GM12878 (cell line): Measurements from ENCODE around the gene BCR. TPM values are rescaled to one million over a fixed set of nuclear protein-coding genes. Genes with fewer than 3 reads are reported as not detected.

ENCODE experiments used
- ASH2L ChIP-seq: fragments of 300-600, 200-600 bp; sonication (generic); IDR thresholded peaks from 2 replicates; pipeline ENCODE4 v1.6.1; 2017; ENCODE audit warnings: low read depth, mild to moderate bottlenecking, borderline replicate concordance
- EED ChIP-seq: sonication (generic); IDR thresholded peaks from 2 replicates; pipeline ENCODE4 v1.6.1; 2016; ENCODE audit warnings: antibody characterized with exemption, low read depth
- IKZF1 ChIP-seq: fragments of 450-650 bp; conservative IDR thresholded peaks from 2 replicates; pipeline ENCODE4 v1.6.1; 2017; ENCODE audit warnings: antibody characterized with exemption, mild to moderate bottlenecking
- NR2C2 ChIP-seq: IDR thresholded peaks from 2 replicates; pipeline ENCODE4 v1.6.1; 2011; ENCODE audit warnings: borderline replicate concordance, low read depth; ENCODE audit not compliant: control insufficient read depth, insufficient read length
- POLR2AphosphoS2 ChIP-seq: IDR thresholded peaks from 2 replicates; pipeline ENCODE4 v1.6.1; 2011; ENCODE audit warnings: low read depth, mild to moderate bottlenecking, low read length, improper control_type of control experiment, moderate library complexity
- RAD21 ChIP-seq: IDR thresholded peaks from 2 replicates; pipeline ENCODE4 v1.6.1; 2011; ENCODE audit warnings: mild to moderate bottlenecking, low read depth, low read length, moderate library complexity; ENCODE audit not compliant: insufficient read depth
- RB1 ChIP-seq: fragments of 450-650 bp; formaldehyde crosslinking; IDR thresholded peaks from 2 replicates; pipeline ENCODE4 v1.6.1; 2017; ENCODE audit warnings: mild to moderate bottlenecking, borderline replicate concordance
- SREBF2 ChIP-seq: IDR thresholded peaks from 2 replicates; pipeline ENCODE4 v1.6.1; 2012; ENCODE audit warnings: mild to moderate bottlenecking, low read length
- WRNIP1 ChIP-seq: IDR thresholded peaks from 2 replicates; pipeline ENCODE4 v1.6.1; 2011; ENCODE audit warnings: low read depth, low read length, improper control_type of control experiment, borderline replicate concordance
- ZNF592 ChIP-seq: fragments of 450-650 bp; IDR thresholded peaks from 2 replicates; pipeline ENCODE4 v1.6.1; 2017; ENCODE audit warnings: mild to moderate bottlenecking, moderate library complexity
- polyA plus RNA-seq, 11 experiments: library from polyadenylated mRNA; depleted of rRNA in 4 of 11; unstranded in 6 of 11; stranded (reverse) in 5 of 11; fragments of >200 nt; fragmentation: Nextera tagmentation in 4 of 11; fragmentation: Illumina TruSeq in 1 of 11; extraction: Ambion mirVana in 4 of 11; extraction: Trizol in 1 of 11; gene quantifications; 1 replicate in 1 of 11; 2 replicates in 10 of 11; pipeline versions ENCODE4 v1.2.1 to v1.2.3, GENCODE V29; 2011 to 2016; ENCODE audit warnings: inconsistent platforms in 2 of 11, missing spikeins in 2 of 11, low read depth in 1 of 11
- total RNA-seq, 4 experiments: library from RNA; depleted of rRNA in 3 of 4; stranded (reverse); fragments of >200 nt in 3 of 4; fragmentation: Illumina TruSeq in 1 of 4; extraction: Trizol in 1 of 4; gene quantifications; 2 replicates each; pipeline versions ENCODE4 v1.2.1 to v1.2.3, GENCODE V29; 2013 to 2021
- TF ChIP-seq, protein P1 (sequence below): IDR thresholded peaks from 2 replicates; pipeline ENCODE4 v1.6.1; 2012; ENCODE audit warnings: improper control_type of control experiment, low read depth, low read length; ENCODE audit not compliant: insufficient replicate concordance
- TF ChIP-seq, protein P2 (sequence below): fragments of 150-350 bp; IDR thresholded peaks from 2 replicates; pipeline ENCODE4 v1.6.1; 2014; ENCODE audit warnings: mild to moderate bottlenecking, low read depth, low read length

The BCR gene
- total and polyA plus RNA-seq, 10 of the 15 experiments (the other 5 are each of a cell fraction or from before 2014, with no cell fraction given): 1.7 to 64.7 (median 18.4) TPM

- TF ChIP-seq ZNF592 (0 out of 2 replicates have a peak, but pooled peaks have one; percentile 27), IKZF1 (peak; percentile 70), POLR2AphosphoS2 (no peak), ASH2L (no peak), RAD21 (peak; percentile 92), WRNIP1 (no peak), EED (peak; percentile 56; the same call in 1 of the 2 replicates), NR2C2 (no peak), RB1 (peak; percentile 38; the same call in 1 of the 2 replicates), SREBF2 (no peak)
- TF ChIP-seq, protein P1, sequence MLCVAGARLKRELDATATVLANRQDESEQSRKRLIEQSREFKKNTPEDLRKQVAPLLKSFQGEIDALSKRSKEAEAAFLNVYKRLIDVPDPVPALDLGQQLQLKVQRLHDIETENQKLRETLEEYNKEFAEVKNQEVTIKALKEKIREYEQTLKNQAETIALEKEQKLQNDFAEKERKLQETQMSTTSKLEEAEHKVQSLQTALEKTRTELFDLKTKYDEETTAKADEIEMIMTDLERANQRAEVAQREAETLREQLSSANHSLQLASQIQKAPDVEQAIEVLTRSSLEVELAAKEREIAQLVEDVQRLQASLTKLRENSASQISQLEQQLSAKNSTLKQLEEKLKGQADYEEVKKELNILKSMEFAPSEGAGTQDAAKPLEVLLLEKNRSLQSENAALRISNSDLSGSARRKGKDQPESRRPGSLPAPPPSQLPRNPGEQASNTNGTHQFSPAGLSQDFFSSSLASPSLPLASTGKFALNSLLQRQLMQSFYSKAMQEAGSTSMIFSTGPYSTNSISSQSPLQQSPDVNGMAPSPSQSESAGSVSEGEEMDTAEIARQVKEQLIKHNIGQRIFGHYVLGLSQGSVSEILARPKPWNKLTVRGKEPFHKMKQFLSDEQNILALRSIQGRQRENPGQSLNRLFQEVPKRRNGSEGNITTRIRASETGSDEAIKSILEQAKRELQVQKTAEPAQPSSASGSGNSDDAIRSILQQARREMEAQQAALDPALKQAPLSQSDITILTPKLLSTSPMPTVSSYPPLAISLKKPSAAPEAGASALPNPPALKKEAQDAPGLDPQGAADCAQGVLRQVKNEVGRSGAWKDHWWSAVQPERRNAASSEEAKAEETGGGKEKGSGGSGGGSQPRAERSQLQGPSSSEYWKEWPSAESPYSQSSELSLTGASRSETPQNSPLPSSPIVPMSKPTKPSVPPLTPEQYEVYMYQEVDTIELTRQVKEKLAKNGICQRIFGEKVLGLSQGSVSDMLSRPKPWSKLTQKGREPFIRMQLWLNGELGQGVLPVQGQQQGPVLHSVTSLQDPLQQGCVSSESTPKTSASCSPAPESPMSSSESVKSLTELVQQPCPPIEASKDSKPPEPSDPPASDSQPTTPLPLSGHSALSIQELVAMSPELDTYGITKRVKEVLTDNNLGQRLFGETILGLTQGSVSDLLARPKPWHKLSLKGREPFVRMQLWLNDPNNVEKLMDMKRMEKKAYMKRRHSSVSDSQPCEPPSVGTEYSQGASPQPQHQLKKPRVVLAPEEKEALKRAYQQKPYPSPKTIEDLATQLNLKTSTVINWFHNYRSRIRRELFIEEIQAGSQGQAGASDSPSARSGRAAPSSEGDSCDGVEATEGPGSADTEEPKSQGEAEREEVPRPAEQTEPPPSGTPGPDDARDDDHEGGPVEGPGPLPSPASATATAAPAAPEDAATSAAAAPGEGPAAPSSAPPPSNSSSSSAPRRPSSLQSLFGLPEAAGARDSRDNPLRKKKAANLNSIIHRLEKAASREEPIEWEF: no peak
- TF ChIP-seq, protein P2, sequence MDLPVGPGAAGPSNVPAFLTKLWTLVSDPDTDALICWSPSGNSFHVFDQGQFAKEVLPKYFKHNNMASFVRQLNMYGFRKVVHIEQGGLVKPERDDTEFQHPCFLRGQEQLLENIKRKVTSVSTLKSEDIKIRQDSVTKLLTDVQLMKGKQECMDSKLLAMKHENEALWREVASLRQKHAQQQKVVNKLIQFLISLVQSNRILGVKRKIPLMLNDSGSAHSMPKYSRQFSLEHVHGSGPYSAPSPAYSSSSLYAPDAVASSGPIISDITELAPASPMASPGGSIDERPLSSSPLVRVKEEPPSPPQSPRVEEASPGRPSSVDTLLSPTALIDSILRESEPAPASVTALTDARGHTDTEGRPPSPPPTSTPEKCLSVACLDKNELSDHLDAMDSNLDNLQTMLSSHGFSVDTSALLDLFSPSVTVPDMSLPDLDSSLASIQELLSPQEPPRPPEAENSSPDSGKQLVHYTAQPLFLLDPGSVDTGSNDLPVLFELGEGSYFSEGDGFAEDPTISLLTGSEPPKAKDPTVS: no peak
Observed at GRCh38 chr22:23178512-23179254, 1.6 kb upstream of the BCR start (continued).
